GM20000 (cell line): ENCODE data around the gene TMEM69.
"Not testable (repeated sequence)": the region's sequence is repeated elsewhere in the genome, so short reads cannot be mapped to it uniquely, and the experiment has no call there.

Experiments used
- DNase-seq: peaks from one replicate; pipeline ENCODE4 v3.0.0; 2012; ENCODE audit warnings: low spot score
- TF ChIP-seq, protein P1 (sequence below): IDR thresholded peaks from 2 replicates; pipeline ENCODE4 v1.5.1; 2012; ENCODE audit warnings: mild to moderate bottlenecking, control low read depth; ENCODE audit errors: extremely low read depth, missing control alignments

The TMEM69 gene

GRCh38 chr1:45694823-45695222 is 6.8 kb downstream of the TMEM69 start:
- no peak for DNase-seq
- TF ChIP-seq, protein P1, sequence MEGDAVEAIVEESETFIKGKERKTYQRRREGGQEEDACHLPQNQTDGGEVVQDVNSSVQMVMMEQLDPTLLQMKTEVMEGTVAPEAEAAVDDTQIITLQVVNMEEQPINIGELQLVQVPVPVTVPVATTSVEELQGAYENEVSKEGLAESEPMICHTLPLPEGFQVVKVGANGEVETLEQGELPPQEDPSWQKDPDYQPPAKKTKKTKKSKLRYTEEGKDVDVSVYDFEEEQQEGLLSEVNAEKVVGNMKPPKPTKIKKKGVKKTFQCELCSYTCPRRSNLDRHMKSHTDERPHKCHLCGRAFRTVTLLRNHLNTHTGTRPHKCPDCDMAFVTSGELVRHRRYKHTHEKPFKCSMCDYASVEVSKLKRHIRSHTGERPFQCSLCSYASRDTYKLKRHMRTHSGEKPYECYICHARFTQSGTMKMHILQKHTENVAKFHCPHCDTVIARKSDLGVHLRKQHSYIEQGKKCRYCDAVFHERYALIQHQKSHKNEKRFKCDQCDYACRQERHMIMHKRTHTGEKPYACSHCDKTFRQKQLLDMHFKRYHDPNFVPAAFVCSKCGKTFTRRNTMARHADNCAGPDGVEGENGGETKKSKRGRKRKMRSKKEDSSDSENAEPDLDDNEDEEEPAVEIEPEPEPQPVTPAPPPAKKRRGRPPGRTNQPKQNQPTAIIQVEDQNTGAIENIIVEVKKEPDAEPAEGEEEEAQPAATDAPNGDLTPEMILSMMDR: no peak

DNA sequence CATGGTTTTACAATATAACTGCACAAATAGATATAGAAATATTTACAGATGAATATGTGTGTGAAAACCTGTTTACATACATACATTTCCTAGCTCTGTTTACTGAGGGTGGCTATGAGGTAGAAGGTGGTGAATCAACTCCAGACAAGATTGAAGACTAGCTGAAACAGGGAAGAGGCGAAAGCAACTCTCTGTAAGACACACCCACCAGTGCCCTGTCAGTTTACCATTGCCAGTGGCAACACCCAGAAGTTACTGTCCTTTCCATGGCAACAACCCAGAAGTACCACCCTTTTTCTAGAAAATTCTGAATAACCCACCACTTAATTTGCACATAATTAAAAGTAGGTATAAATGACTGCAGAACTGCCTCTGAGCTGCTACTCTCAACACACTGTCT is 16.7 kb downstream of the TMEM69 start:
- TF ChIP-seq, protein P1: no peak
- no peak for DNase-seq

GRCh38 chr1:45713711-45714110 is 25.7 kb downstream of the TMEM69 start:
- no peak for DNase-seq
- TF ChIP-seq, protein P1: no peak

DNA sequence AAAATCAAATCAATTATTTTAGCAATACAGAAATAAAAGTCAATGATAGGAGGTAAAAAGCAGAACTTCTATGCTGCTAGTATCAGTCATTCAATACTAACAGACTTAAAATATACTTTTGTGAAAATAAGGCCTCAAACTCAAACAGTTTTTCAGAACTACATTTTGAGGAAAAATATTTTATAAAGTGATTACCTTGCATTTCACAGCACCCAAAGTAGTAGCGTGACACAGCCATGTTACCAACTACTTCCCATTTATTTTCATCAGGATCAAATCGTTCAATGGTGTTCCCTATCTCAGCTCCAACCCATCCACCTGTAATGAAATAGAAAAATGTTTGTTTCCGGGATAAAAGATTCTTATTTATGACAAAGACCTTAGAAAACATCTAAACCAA is 28.7 kb downstream of the TMEM69 start:
- DNase-seq: no peak

GRCh38 chr1:45717386-45717785 is 29.4 kb downstream of the TMEM69 start:
- not testable (repeated sequence) for DNase-seq

More for the DNA sequence above, 28.7 kb downstream of the TMEM69 start:
- TF ChIP-seq, protein P1: no peak

- DNase-seq: no peak
- TF ChIP-seq, protein P1: no peak
These were observed 30.3 kb downstream of the TMEM69 start for GRCh38 chr1:45718289-45718688.

- TF ChIP-seq, protein P1: no peak
- no peak for DNase-seq
These were observed 33.2 kb downstream of the TMEM69 start for GRCh38 chr1:45721207-45721606.

DNA sequence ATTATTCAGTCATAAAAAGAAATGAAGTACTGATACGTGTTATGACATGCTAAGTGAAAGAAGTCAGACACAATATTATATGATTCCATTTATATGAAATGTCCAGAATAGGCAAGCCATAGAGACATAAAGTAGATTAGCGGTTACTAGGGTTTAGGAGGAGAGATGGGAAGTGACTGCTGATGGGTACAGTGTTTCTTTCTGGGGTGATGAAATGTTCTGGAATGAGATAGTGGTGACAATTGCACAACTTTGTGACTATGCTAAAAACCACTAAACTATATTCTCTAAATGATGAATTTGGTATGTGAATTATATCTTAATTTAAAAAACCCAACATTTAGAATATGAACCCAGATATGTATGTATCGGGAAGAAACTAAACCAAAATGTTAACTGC is 34.8 kb downstream of the TMEM69 start:
- no peak for DNase-seq
- TF ChIP-seq, protein P1: no peak
